ENCODE data around the gene PPP4R2.

PPP4R2 gene

GRCh38 chr3:73045391-73045790, 48.8 kb downstream of the PPP4R2 start:
- no peak for DNase-seq
- H4K8ac ChIP-seq (ENCODE audit: low read length) = no peak overlapping the region
- no peak overlapping the region for H3K14ac ChIP-seq (ENCODE audit: low read length in 2 of 2)
- WGBS = 95% methylated on average over 6 of the region's 6 CpGs
- H2BK5ac ChIP-seq (ENCODE audit: low read depth, low read length, poor library complexity, severe bottlenecking) = no peak overlapping the region
- peaks cover 13 to 14% of the 10 kb centered on the region in 2 experiments for H3K36me3 ChIP-seq (ENCODE audit: control insufficient read depth in 1 of 2, insufficient read depth in 2 of 2, low read depth in 1 of 2, low read length in 2 of 2)
- no peak overlapping the region for H2BK120ac ChIP-seq (ENCODE audit: low read depth, low read length)
- no peak overlapping the region for H3K9ac ChIP-seq (ENCODE audit: low read length)
- H4K91ac ChIP-seq (ENCODE audit: low read length) = no peak overlapping the region
- H3K4ac ChIP-seq (ENCODE audit: low read depth in 1 of 2, low read length in 2 of 2) = no peak overlapping the region
- no peak overlapping the region for H3K27ac ChIP-seq (ENCODE audit: low read length, poor library complexity, severe bottlenecking)
- peaks cover 2% of the 10 kb centered on the region for H3K4me1 ChIP-seq (ENCODE audit: control insufficient read depth, insufficient read depth, low read depth, low read length)
- H3K79me1 ChIP-seq (replicated peaks; ENCODE audit: low read length, poor library complexity, severe bottlenecking) = no peaks in the 10 kb centered on the region
- H3K9me3 ChIP-seq (ENCODE audit: control insufficient read depth, low read length) = no peaks in the 10 kb centered on the region
- no peak overlapping the region for H2BK15ac ChIP-seq (ENCODE audit: low read depth, poor library complexity, severe bottlenecking)
- no peak overlapping the region for H2AFZ ChIP-seq (ENCODE audit: low read depth, low read length)
- H3K4me2 ChIP-seq (ENCODE audit: low read length, poor library complexity, severe bottlenecking) = no peak overlapping the region
- H2AK5ac ChIP-seq (ENCODE audit: low read length, severe bottlenecking) = no peak overlapping the region
- no peaks in the 10 kb centered on the region for H3K27me3 ChIP-seq (ENCODE audit: control insufficient read depth in 1 of 2, insufficient read depth in 1 of 2, low read length in 2 of 2)
- no peak overlapping the region for H3K18ac ChIP-seq (ENCODE audit: low read depth in 1 of 2, low read length in 2 of 2)
- no peak overlapping the region for H3K23ac ChIP-seq (ENCODE audit: low read length in 2 of 2)
- H3K4me3 ChIP-seq (ENCODE audit: insufficient read depth in 1 of 2, low read depth in 1 of 2, low read length in 2 of 2) = no peak overlapping the region
- no peak overlapping the region for H2BK12ac ChIP-seq (ENCODE audit: low read length in 2 of 2)

GRCh38 chr3:73046195-73046594, 49.6 kb downstream of the PPP4R2 start:
- 33% methylated on average over 2 of the region's 2 CpGs for WGBS
- Histone ChIP-seq H2BK5ac (ENCODE audit: low read depth, low read length, poor library complexity, severe bottlenecking) (no peak overlapping the region), H2AK5ac (ENCODE audit: low read length, severe bottlenecking) (no peak overlapping the region)

GRCh38 chr3:73049319-73049718, 52.7 kb downstream of the PPP4R2 start:
- H2AK5ac ChIP-seq (ENCODE audit: low read length, severe bottlenecking) = no peak overlapping the region
- H3K4ac ChIP-seq (ENCODE audit: low read depth in 1 of 2, low read length in 2 of 2) = no peak overlapping the region
- no peak overlapping the region for H3K4me3 ChIP-seq (ENCODE audit: insufficient read depth in 1 of 2, low read depth in 1 of 2, low read length in 2 of 2)
- no peak overlapping the region for H4K91ac ChIP-seq (ENCODE audit: low read length)
- no peaks in the 10 kb centered on the region for H3K27me3 ChIP-seq (ENCODE audit: control insufficient read depth in 1 of 2, insufficient read depth in 1 of 2, low read length in 2 of 2)
- no peak overlapping the region for H3K23ac ChIP-seq (ENCODE audit: low read length in 2 of 2)
- no peak overlapping the region for H3K9ac ChIP-seq (ENCODE audit: low read length)
- 96% methylated on average over 6 of the region's 10 CpGs for WGBS
- no peaks in the 10 kb centered on the region for H3K79me1 ChIP-seq (replicated peaks; ENCODE audit: low read length, poor library complexity, severe bottlenecking)
- no peak overlapping the region for H2AFZ ChIP-seq (ENCODE audit: low read depth, low read length)
- no peaks in the 10 kb centered on the region for H3K9me3 ChIP-seq (ENCODE audit: control insufficient read depth, low read length)
- no peak overlapping the region for H3K4me2 ChIP-seq (ENCODE audit: low read length, poor library complexity, severe bottlenecking)
- H2BK15ac ChIP-seq (ENCODE audit: low read depth, poor library complexity, severe bottlenecking) = no peak overlapping the region
- no peak for DNase-seq
- H3K18ac ChIP-seq (ENCODE audit: low read depth in 1 of 2, low read length in 2 of 2) = no peak overlapping the region
- no peak overlapping the region for H2BK120ac ChIP-seq (ENCODE audit: low read depth, low read length)
- no peak overlapping the region for H2BK5ac ChIP-seq (ENCODE audit: low read depth, low read length, poor library complexity, severe bottlenecking)
- peaks cover 2% of the 10 kb centered on the region for H3K4me1 ChIP-seq (ENCODE audit: control insufficient read depth, insufficient read depth, low read depth, low read length)
- H3K14ac ChIP-seq (ENCODE audit: low read length in 2 of 2) = no peak overlapping the region
- H3K36me3 ChIP-seq (ENCODE audit: control insufficient read depth in 1 of 2, insufficient read depth in 2 of 2, low read depth in 1 of 2, low read length in 2 of 2) = peaks cover 13 to 17% of the 10 kb centered on the region in 2 experiments
- no peak overlapping the region for H2BK12ac ChIP-seq (ENCODE audit: low read length in 2 of 2)
- no peak overlapping the region for H4K8ac ChIP-seq (ENCODE audit: low read length)
- no peak overlapping the region for H3K27ac ChIP-seq (ENCODE audit: low read length, poor library complexity, severe bottlenecking)

More at GRCh38 chr3:73046195-73046594, 49.6 kb downstream of the PPP4R2 start:
- Histone ChIP-seq H3K14ac (ENCODE audit: low read length in 2 of 2) (no peak overlapping the region), H3K4me1 (ENCODE audit: control insufficient read depth, insufficient read depth, low read depth, low read length) (peaks cover 2% of the 10 kb centered on the region), H2BK15ac (ENCODE audit: low read depth, poor library complexity, severe bottlenecking) (no peak overlapping the region), H3K4me2 (ENCODE audit: low read length, poor library complexity, severe bottlenecking) (peak overlapping the region; percentile 4), H3K18ac (ENCODE audit: low read depth in 1 of 2, low read length in 2 of 2) (no peak overlapping the region), H2AFZ (ENCODE audit: low read depth, low read length) (no peak overlapping the region), H3K27me3 (ENCODE audit: control insufficient read depth in 1 of 2, insufficient read depth in 1 of 2, low read length in 2 of 2) (no peaks in the 10 kb centered on the region), H3K23ac (ENCODE audit: low read length in 2 of 2) (no peak overlapping the region), H4K8ac (ENCODE audit: low read length) (no peak overlapping the region), H3K79me1 (replicated peaks; ENCODE audit: low read length, poor library complexity, severe bottlenecking) (no peaks in the 10 kb centered on the region), H3K27ac (ENCODE audit: low read length, poor library complexity, severe bottlenecking) (no peak overlapping the region), H3K4ac (ENCODE audit: low read depth in 1 of 2, low read length in 2 of 2) (no peak overlapping the region), H2BK12ac (ENCODE audit: low read length in 2 of 2) (no peak overlapping the region), H4K91ac (ENCODE audit: low read length) (no peak overlapping the region), H3K4me3 (ENCODE audit: insufficient read depth in 1 of 2, low read depth in 1 of 2, low read length in 2 of 2) (no peak overlapping the region), H3K9ac (ENCODE audit: low read length) (no peak overlapping the region), H2BK120ac (ENCODE audit: low read depth, low read length) (no peak overlapping the region), H3K9me3 (ENCODE audit: control insufficient read depth, low read length) (no peaks in the 10 kb centered on the region), H3K36me3 (ENCODE audit: control insufficient read depth in 1 of 2, insufficient read depth in 2 of 2, low read depth in 1 of 2, low read length in 2 of 2) (peaks cover 13 to 17% of the 10 kb centered on the region in 2 experiments)
- DNase-seq = no peak

GRCh38 chr3:73052857-73053256, 56.2 kb downstream of the PPP4R2 start:
- no peak overlapping the region for H2AK5ac ChIP-seq (ENCODE audit: low read length, severe bottlenecking)
- 33% methylated on average over 2 of the region's 2 CpGs for WGBS
- no peak overlapping the region for H2AFZ ChIP-seq (ENCODE audit: low read depth, low read length)

More at GRCh38 chr3:73052857-73053256, 56.2 kb downstream of the PPP4R2 start:
- Histone ChIP-seq H3K18ac (ENCODE audit: low read depth in 1 of 2, low read length in 2 of 2) (no peak overlapping the region), H4K8ac (ENCODE audit: low read length) (no peak overlapping the region), H2BK120ac (ENCODE audit: low read depth, low read length) (no peak overlapping the region), H3K14ac (ENCODE audit: low read length in 2 of 2) (no peak overlapping the region), H3K36me3 (ENCODE audit: control insufficient read depth in 1 of 2, insufficient read depth in 2 of 2, low read depth in 1 of 2, low read length in 2 of 2) (peaks cover 12 to 15% of the 10 kb centered on the region in 2 experiments), H3K23ac (ENCODE audit: low read length in 2 of 2) (no peak overlapping the region), H3K79me1 (replicated peaks; ENCODE audit: low read length, poor library complexity, severe bottlenecking) (no peaks in the 10 kb centered on the region), H3K9ac (ENCODE audit: low read length) (peak overlapping the region; percentile 58), H3K27ac (ENCODE audit: low read length, poor library complexity, severe bottlenecking) (no peak overlapping the region), H3K4ac (ENCODE audit: low read depth in 1 of 2, low read length in 2 of 2) (no peak overlapping the region), H3K4me2 (ENCODE audit: low read length, poor library complexity, severe bottlenecking) (no peak overlapping the region), H2BK15ac (ENCODE audit: low read depth, poor library complexity, severe bottlenecking) (no peak overlapping the region), H4K91ac (ENCODE audit: low read length) (no peak overlapping the region), H3K4me1 (ENCODE audit: control insufficient read depth, insufficient read depth, low read depth, low read length) (no peaks in the 10 kb centered on the region), H3K27me3 (ENCODE audit: control insufficient read depth in 1 of 2, insufficient read depth in 1 of 2, low read length in 2 of 2) (no peaks in the 10 kb centered on the region), H3K9me3 (ENCODE audit: control insufficient read depth, low read length) (no peaks in the 10 kb centered on the region), H2BK12ac (ENCODE audit: low read length in 2 of 2) (no peak overlapping the region), H2BK5ac (ENCODE audit: low read depth, low read length, poor library complexity, severe bottlenecking) (no peak overlapping the region), H3K4me3 (ENCODE audit: insufficient read depth in 1 of 2, low read depth in 1 of 2, low read length in 2 of 2) (no peak overlapping the region)
- DNase-seq = no peak

Measured in mesenchymal stem cell (in vitro differentiated cells and primary cell).